ENCODE results near the gene WBP2NL.

WBP2NL gene

DNA sequence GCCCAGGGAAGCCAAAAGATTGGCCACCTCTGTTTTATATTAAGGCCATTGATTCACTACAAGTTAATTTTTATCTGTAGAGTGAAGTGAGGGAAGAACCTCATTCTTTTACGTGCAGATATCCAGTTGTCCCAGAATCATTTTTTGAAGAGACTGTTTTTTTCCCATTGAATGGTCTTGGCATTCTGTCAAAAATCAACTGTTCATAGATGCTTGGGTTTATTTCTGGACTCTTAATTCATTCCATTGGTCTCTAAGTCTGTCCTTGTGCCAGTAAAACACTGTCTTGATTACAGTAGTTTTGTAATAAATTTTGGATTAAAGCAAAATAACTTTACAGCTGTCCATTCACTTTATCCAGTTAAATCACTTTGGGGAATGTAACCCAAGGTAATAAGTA is 26.8 kb downstream of the WBP2NL start:
- DNase-seq (ENCODE audit: insufficient read length, low spot score), result no peak
- no peak for FAIRE-seq

DNA sequence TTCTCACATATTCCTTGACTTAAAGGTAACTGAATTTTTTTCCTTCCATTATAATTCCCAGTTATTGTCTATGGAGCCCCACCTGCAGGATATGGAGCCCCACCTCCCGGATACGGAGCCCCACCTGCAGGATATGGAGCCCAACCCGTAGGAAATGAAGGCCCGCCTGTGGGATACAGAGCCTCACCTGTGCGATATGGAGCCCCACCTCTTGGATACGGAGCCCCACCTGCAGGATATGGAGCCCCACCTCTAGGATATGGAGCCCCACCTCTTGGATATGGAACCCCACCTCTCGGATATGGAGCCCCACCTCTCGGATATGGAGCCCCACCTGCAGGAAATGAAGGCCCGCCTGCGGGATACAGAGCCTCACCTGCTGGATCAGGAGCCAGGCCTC is 28.1 kb downstream of the WBP2NL start:
- FAIRE-seq (no peak), DNase-seq (ENCODE audit: insufficient read length, low spot score) (no peak)

DNA sequence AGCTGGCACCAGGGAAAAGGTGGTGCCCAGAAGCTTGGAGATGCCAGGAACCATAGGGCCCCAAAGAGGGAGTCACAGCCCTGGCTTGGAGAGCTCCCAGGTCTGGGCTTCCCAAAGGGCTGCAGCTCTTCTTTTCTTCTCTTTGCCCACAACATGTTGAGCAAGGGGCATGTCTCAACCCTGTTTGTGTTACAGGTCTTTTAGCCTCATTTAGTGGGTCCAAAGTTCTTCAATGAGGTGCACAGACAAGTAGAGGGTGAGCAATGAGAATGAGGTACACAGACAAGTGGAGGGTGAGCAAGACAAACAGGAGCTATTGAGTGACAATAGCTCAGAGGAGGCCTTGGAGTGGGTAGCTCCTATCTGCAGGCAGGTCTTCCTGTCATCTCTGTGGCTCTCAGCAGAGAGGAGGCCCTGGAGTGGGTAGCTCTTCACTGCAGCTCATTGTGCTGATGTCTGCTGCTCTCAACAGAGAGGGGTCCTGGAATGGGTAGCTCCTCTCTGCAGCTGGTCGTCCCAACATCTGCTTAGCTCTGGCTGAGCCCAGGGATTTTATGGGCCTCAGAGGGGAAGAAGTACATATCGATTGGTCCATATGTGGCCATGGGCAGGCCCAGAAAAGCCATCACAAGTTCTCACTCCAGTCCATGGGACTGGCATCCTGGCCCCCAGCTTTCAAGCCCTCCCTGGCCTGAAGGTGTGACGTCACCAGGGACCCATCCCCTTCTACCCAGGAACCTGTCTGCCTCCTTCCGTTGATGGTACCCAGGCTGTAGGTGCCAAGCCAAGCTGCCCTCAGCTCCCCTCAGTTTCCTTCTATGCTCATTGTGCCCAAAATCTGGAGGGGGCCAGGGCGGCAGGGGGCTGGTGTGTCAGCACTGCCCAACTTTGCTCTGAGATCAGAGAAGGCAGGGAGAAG is 34.9 kb downstream of the WBP2NL start:
- no peak for FAIRE-seq
- no peak for DNase-seq (ENCODE audit: insufficient read length, low spot score)

DNA sequence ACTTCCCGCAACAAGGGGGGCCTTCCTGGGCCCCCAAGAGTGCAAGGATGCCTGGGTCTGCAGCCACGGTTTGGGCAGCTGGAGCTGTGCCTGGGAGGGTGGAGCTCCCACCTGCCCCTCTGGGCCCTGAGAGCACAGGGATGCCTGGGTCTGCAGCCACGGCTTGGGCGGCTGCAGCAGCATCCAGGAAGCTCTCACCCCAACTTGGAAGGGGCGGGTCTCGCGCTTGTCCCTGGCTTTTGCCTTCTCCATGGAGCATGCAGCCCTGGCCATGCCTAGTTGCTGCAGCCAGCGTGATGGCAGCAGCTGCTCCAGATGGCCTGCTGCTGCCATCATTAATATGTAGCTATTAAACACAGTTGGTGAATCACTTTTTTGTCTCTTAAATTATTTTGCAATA is 36.7 kb downstream of the WBP2NL start:
- DNase-seq (ENCODE audit: insufficient read length, low spot score), result no peak
- FAIRE-seq, result no peak

DNA sequence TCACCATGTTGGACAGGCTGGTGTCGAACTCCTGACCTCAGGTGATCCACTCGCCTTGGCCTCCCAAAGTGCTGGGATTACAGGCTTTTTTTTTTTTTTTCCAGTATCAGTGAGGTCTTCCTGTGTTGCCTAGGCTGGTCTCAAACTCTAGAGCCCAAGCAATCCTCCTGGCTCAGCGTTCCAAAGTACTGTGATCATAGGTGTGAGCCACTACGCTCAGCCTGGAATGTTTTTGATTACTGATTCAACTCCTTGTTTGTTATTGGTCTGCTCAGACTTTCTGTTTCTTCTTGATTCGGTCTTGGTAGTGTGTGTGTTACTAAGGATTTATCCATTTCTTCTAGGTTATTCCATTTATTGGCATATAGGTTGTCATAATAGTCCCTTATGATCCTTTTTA is 40.7 kb downstream of the WBP2NL start:
- no peak for FAIRE-seq
- DNase-seq (ENCODE audit: insufficient read length, low spot score), result no peak

DNA sequence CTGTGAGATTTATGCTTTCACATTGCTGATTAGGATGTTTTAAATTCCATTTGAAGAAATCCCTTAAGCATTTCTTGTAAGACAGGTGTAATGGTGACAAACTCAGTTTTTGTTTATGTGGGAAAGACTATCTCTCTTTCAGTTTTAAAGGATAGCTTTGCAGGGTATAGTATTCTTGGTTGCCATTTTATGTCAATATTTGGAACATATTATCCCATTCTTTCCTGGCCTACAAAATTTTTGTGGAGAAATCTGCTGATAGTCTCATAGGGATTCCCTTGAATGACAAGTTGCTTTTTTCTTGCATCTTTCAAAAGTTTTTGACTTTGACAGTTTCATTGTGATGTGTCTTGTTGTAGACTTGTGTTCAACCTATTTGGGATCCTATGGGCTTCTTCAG is 43.2 kb downstream of the WBP2NL start:
- FAIRE-seq (no peak), DNase-seq (ENCODE audit: insufficient read length, low spot score) (no peak)

DNA sequence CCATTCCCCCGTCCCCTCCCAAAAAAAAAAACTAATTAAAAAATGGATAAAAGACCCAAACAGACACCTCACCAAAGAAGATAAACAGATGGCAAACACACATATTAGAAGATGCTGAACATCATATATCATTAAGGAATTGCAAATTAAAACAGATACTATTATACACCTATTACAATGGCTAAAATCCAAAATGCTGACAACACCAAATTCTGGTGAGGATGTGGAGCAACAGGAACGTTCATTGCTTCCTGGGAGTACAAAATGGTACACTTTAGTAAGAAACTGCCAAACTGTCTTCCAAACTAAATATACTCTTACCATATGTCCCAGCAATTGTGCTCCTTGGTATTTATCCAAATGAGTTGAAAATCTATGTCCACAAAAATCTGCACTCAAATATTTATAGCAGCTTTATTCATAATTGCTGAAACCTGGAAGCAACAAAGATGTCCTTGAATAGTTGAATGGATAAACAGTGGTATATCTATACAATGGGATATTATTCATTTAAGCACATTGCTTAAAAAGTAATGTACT is 52.1 kb downstream of the WBP2NL start:
- FAIRE-seq (no peak), DNase-seq (ENCODE audit: insufficient read length, low spot score) (no peak)

DNA sequence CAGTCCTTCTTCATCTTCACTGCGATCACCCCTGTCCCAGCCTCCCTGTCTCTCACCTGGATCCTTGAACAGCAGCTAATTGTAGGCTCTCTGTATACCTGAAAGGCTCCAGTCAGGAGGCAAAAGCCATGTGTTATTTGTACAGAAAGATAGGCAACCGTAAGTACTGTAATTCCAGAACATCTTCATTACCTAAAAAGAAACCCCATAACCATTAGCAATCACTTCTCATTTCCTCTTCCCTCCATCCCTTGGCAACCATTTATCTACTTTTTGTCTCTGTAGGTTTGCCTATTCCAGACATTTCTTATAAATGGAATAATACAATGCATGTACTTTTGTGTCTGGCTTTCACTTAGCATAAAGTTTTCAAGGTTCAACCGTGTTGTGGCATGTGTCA is 54.2 kb downstream of the WBP2NL start:
- no peak for DNase-seq (ENCODE audit: insufficient read length, low spot score)
- FAIRE-seq, result no peak

DNA sequence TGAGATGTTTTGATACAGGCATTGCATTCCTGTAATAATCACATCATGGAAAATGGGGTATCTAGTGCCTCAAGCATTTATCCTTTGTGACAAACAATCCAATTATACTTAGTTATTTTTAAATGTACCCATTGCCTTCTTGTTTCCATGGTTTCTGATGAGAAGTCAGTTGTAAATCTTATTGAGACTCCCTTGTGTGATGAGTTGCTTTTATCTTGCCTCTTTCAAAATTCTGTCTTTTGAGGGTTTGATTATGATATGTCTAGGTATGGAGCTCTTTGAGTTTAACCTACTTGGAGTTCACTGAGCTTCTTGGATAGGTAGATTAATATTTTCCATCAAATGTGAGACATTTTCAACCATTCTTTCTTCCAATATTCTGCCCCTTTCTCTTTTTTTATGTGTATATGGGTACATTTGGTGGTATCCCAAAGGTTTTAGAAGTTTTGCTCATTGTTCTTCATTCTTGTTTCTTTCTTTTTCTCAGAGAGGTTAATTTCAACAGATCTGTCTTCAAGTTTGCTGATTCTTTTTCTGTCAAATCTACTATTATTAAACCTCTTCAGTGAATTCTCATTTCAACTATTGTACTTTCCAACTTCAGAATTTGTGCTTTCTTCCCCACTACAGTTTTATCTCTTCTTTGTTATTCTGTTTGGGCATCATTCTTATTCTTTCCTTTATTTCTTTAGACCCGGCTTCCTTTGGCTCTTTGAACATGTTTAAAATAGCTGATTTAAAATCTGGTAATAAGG is 58.3 kb downstream of the WBP2NL start:
- FAIRE-seq (no peak), DNase-seq (ENCODE audit: insufficient read length, low spot score) (no peak)

DNA sequence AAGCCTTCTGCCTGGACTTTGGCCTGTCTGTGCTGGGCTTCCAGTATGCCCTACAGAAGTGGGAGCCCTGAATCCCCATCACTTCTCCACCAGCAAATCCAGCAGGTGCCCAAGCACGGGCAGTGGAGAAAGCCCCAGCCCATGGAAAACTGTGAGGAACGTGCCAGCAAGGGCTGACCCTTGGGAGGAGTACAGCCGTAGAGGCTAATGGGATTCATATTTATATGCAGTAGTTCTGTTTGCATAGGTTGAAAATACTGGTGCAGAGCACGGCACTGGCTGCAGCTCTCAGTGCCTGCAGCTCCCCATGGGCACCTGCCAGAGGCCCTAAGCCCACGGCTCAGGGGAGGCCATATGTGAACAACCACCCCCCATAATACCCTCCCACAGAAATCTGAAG is 61.9 kb downstream of the WBP2NL start:
- DNase-seq (ENCODE audit: insufficient read length, low spot score) (no peak), FAIRE-seq (no peak)

DNA sequence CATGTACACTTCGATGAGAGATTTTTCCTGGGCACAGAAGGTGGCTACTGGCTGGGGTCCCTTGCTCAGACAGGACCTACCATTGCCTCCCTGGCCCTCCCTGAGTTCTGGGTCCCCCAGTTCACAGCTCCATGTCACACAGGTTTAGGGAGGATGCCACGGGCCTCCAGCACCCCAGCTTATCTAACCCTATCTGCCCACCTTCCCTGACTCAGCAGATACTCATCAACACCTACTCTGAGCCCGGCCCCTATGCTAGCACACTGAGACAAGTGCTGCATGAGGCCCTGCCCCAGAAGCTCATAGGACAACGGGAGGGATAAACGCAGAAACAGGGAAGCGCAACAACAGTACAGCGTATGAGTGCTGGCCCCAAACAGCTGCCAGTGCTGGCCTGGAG is 62.5 kb downstream of the WBP2NL start:
- no peak for FAIRE-seq
- no peak for DNase-seq (ENCODE audit: insufficient read length, low spot score)

DNA sequence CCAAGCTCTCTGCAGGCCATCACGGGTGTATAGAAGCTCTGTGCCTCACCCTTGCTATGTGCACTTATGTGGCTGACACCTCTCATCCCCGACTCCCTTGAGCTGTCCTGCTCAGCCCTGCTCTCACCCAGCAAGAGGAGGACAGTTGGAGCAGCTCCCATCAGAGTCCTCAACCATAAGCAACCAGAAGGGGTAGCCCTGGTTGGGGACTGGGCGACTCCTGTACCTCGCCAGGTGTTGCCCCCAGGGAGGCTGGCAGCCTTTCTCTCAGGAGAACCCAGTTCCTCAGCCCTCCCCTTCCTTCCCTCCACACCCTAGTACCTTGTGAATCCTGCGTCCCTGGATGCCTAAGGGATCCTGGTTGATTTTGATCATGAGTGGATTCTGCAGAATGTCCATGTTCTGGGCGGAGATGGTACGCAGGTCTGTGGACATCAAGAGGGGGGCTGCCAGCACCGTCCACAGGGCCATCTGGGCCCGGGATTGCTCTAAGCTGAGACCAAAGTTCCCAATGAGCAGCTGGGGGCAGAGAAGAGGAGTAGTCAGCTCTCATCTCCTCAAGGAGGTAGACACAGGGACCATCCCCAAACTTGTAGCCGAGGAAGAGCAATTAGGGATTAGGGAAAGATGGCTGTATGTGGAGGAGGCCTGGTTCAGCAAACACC is 64.0 kb downstream of the WBP2NL start:
- no peak for DNase-seq (ENCODE audit: insufficient read length, low spot score)
- FAIRE-seq, result no peak

DNA sequence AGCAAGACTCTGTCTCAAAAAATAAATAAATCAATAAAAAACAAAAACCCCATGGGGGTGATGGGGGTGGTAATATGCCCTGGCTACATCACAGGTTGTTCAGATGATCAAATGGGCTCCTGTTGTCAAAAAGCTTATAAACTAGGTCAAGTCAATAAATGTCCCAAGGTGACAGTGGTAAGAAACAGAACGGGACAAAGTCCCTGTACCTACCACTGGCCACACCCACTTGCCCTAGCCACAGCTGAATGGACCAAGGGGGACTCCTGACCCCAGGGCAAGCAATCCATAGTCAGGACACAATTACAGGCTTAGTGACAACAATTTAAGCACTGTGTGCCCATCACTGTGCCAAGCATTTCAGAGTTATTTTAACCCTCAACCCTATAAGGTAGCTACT is 66.0 kb downstream of the WBP2NL start:
- FAIRE-seq (no peak), DNase-seq (ENCODE audit: insufficient read length, low spot score) (no peak)

DNA sequence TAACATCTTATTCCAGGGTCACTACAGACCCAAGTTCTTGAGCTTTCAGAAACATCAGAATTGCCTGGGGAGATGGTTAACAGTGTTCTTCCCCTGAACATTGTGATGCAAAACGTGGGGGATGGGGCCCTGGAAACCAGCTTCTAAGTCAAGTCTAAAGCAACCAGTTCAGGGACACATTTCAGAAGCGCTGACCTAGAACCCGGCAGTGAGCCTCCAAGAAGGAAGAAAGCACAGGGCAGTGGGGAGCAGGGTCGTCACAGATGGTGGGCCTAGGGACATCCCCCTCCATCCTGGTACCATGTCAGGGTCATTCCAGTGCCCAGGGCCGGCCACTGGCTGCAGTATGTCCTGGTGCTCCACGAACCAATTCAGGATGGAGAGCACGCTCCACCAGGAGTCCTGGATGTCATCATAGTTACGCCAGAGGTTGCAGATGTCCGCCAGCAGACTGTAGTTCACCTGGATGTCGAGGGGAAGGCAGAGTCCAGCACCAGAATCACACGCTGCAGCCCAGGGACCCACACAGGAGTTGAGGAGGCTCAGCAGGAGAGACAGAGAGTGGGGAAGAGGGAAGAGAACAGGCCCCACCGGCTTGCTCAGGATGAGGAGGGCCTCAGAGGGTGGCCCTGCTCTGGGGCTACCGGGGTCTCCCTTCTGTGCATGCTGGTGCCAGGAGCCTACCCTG is 67.0 kb downstream of the WBP2NL start:
- DNase-seq (ENCODE audit: insufficient read length, low spot score) (no peak), FAIRE-seq (no peak)

DNA sequence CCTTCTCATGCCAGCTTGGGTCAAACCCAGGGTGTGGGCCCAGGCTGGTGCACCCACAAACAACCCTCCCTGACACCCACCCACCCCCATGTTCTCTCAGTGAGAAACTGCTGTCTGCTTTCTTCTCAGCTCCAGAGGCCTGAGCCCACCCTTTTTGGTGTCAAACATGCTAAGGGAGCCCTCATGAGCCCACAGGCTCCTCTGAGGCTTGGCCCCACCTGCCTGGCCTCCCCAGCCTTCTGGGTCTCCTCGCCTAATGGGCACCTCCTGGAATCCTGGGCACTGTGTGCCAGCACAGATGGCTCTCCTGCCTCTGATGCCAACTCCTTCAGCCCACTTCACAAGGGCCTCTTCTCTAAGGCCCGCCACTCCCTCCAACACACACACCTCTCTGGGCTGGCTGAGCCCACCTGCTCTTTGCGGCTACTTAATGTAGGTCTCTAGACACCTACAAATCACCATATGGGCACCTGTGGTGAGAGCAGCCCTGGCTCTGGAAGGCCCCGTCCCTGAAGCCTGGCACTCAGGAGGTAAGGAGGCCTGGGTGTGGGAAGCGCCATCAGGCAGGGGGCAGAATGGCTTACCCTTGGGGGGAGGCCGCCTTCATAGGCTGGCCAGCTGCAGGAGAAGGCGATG is 67.7 kb downstream of the WBP2NL start:
- FAIRE-seq (no peak), DNase-seq (ENCODE audit: insufficient read length, low spot score) (no peak)

DNA sequence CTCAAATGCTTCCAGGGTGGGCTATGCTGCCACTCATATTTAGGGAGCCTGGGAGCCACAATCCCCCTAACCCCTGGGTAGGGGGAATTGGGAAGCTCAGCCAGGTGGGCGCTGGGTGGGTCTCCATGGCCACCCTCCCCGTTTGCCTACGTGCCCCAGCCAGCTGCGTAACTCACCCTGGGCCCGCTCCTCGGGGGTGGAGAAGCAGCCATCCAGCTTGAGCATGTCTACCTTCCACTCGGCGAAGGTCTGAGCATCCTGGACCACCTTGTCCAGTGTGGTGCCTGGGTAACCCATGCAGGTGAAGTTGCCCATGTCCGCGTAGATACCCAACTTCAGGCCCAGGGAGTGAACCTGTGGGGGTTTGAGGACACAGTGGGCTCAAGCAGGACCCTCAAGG is 68.3 kb downstream of the WBP2NL start:
- no peak for FAIRE-seq

DNA sequence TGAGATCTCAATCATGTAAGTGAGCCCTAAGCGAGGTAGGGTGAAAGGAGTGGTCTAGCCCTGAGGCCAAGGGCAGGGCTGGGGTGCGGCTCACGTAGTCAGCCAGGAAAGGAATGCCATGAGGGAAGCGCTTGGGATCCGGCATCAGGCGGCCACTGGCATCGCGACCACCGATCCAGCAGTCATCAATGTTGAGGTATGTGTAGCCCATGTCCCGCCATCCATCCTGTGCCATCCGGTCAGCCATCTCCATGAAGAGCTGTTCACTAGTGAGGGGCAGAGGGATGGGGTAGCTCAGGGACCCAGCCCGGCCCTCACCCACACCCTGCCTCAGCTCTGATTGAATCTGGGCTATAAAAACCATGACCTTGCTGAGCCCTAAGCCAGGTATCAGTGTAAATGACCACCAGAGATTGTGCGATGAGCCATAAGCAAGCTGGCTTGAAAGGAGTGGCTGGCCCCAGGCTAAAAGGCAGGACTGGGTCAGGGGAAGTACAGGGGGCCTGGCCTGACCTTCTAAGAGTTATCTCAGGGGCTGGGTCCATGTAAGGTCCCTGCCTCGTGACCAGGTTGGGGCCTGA is 69.2 kb downstream of the WBP2NL start:
- DNase-seq (ENCODE audit: insufficient read length, low spot score), result no peak
- FAIRE-seq, result no peak

More for the DNA sequence above, 68.3 kb downstream of the WBP2NL start:
- DNase-seq (ENCODE audit: insufficient read length, low spot score), result no peak

DNA sequence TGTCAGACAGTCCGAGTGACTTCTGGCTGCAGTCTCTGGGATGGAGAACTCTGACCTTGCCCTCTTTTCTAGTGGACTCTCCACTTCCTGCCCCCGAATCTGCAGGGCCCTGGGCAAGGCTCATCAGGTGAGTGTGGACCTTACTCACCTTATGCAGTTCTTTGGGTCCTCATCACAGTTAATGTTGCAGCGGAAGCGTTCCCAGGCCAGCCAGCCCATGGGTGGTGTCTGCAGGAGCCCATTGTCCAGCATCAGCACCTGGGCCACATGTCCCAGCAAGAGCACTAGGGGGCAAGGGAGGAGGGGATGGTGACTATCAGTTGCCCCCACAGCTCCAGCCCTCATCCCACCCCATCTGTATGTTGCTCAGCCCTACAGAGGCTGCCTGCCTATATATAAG is 69.7 kb downstream of the WBP2NL start:
- FAIRE-seq, result no peak
- DNase-seq (ENCODE audit: insufficient read length, low spot score), result no peak

DNA sequence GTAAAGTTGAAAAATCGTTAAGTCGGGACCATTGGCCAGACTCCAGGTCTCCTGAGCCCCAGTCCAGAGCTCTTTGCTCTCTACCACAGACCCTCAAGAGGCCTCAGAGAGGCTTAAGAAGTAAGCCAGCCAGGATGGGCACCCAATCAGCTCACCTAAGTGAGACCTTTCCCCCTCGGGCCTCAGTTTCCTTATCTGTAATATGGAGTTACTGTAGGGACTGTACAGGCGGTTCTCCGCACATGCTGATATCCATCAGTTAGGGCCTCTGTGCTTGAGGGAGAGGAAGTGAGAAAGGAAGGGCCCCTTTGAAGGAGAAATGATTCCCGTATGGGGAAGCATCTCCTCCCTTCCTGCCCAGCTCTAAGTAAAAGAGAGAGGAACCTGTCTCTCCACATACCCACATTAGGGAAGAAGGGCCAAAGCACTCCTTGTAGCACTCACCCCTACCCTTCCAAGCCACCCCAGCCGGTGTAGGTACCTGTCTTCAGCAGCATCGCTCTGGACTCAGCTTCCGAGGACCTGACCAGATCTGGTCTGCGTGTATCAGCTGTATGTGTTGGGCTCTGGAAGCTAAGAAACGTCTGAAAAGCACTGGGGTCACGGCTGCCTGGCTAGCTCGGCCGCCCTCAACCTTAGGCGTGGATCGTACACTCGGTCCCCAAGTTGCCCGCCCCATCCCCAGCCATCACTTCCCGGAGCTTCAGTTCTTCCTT is 71.4 kb downstream of the WBP2NL start:
- FAIRE-seq, result no peak
- no peak for DNase-seq (ENCODE audit: insufficient read length, low spot score)
